HG03442 (cell line): ENCODE results near the gene GTF3C4.

Source experiments
- ATAC-seq: cut with Tn5 transposase; IDR thresholded peaks from one replicate; pipeline ENCODE4 v1.9.1; 2021; ENCODE audit warnings: mild to moderate bottlenecking, moderate library complexity; ENCODE audit not compliant: unreplicated experiment

The GTF3C4 gene

GRCh38 chr9:132647355-132647754, 22.9 kb upstream of the GTF3C4 start:
- no peak for ATAC-seq

GRCh38 chr9:132647806-132648205, 22.5 kb upstream of the GTF3C4 start:
- no peak for ATAC-seq

GRCh38 chr9:132648283-132648682, 22.0 kb upstream of the GTF3C4 start:
- no peak for ATAC-seq

GRCh38 chr9:132648685-132649084, 21.6 kb upstream of the GTF3C4 start:
- no peak for ATAC-seq

GRCh38 chr9:132651259-132651658, 19.0 kb upstream of the GTF3C4 start:
- ATAC-seq, result no peak

- ATAC-seq, result no peak
Measured at GRCh38 chr9:132656299-132656698, 14.0 kb upstream of the GTF3C4 start.

- no peak for ATAC-seq
Measured at GRCh38 chr9:132662152-132662945, 7.9 kb upstream of the GTF3C4 start.

GRCh38 chr9:132663117-132663516, 7.1 kb upstream of the GTF3C4 start:
- ATAC-seq, result no peak

- ATAC-seq, result no peak
Measured at GRCh38 chr9:132663851-132664250, 6.4 kb upstream of the GTF3C4 start.

GRCh38 chr9:132669319-132669697, 956 bp upstream of the GTF3C4 start:
- no peak for ATAC-seq

GRCh38 chr9:132669698-132670456, 387 bp upstream of the GTF3C4 start, which contains the start of gene DDX31:
DDX31 (minus strand) TSS chr9:132669983; CDS start chr9:132669934, 49 bp downstream.
- ATAC-seq, result peak; percentile 71

- ATAC-seq, result no peak
Measured at GRCh38 chr9:132671620-132672412, 1.6 kb downstream of the GTF3C4 start.

GRCh38 chr9:132672413-132672690, 2.1 kb downstream of the GTF3C4 start:
- ATAC-seq, result no peak

GRCh38 chr9:132673355-132673754, 3.1 kb downstream of the GTF3C4 start:
- no peak for ATAC-seq

GRCh38 chr9:132674485-132674884, 4.2 kb downstream of the GTF3C4 start:
- ATAC-seq, result no peak

GRCh38 chr9:132677976-132678375, 7.7 kb downstream of the GTF3C4 start:
- ATAC-seq, result no peak

- ATAC-seq, result no peak
Measured at GRCh38 chr9:132679946-132680625, 9.8 kb downstream of the GTF3C4 start.

- ATAC-seq, result no peak
Measured at GRCh38 chr9:132681561-132681960, 11.3 kb downstream of the GTF3C4 start.

- no peak for ATAC-seq
Measured at GRCh38 chr9:132683873-132684272, 13.6 kb downstream of the GTF3C4 start.

GRCh38 chr9:132690696-132691095, 20.4 kb downstream of the GTF3C4 start:
- ATAC-seq, result no peak

GRCh38 chr9:132694144-132694543, 23.9 kb downstream of the GTF3C4 start:
- ATAC-seq, result no peak
